Activated CD4-positive, CD25-positive, alpha-beta regulatory T cell (primary cell): ENCODE measurements around the gene PCDH15.
"Not testable (repeated sequence)": the region's sequence is repeated elsewhere in the genome, so short reads cannot be mapped to it uniquely, and the experiment has no call there.

ENCODE experiments used
- DNase-seq, 4 experiments: peaks; one replicate each; lab custom pipeline; 2025; lab: John Stamatoyannopoulos, UW

PCDH15 gene

GRCh38 chr10:53978301-53978700, 822.7 kb downstream of the PCDH15 start:
- DNase-seq = no peak

GRCh38 chr10:53977267-53977666, 823.8 kb downstream of the PCDH15 start:
- DNase-seq = no peak

GRCh38 chr10:53957401-53957800, 843.6 kb downstream of the PCDH15 start:
- DNase-seq = no peak

GRCh38 chr10:53955091-53955490, 845.9 kb downstream of the PCDH15 start:
- DNase-seq = no peak

GRCh38 chr10:53952698-53953630, 848.1 kb downstream of the PCDH15 start:
- no peak for DNase-seq

GRCh38 chr10:53939654-53940053, 861.4 kb downstream of the PCDH15 start:
- DNase-seq = no peak

GRCh38 chr10:53930648-53931047, 870.4 kb downstream of the PCDH15 start:
- no peak for DNase-seq

- not testable (repeated sequence) for DNase-seq
Observed at GRCh38 chr10:53924051-53924700, 876.9 kb downstream of the PCDH15 start.

GRCh38 chr10:53918755-53919154, 882.3 kb downstream of the PCDH15 start:
- no peak for DNase-seq

GRCh38 chr10:53909791-53910190, 891.2 kb downstream of the PCDH15 start:
- no peak for DNase-seq

- no peak for DNase-seq
Observed at GRCh38 chr10:53904506-53905241, 896.4 kb downstream of the PCDH15 start.

GRCh38 chr10:53903756-53904155, 897.3 kb downstream of the PCDH15 start:
- no peak for DNase-seq

- DNase-seq = no peak
Observed at GRCh38 chr10:53899463-53900160, 901.4 kb downstream of the PCDH15 start.

- no peak for DNase-seq
Observed at GRCh38 chr10:53898532-53898931, 902.5 kb downstream of the PCDH15 start.

- no peak for DNase-seq
Observed at GRCh38 chr10:53894145-53894544, 906.9 kb downstream of the PCDH15 start.

- no peak for DNase-seq
Observed at GRCh38 chr10:53893061-53893460, 908.0 kb downstream of the PCDH15 start.

- no peak for DNase-seq
Observed at GRCh38 chr10:53886325-53887300, 914.4 kb downstream of the PCDH15 start.

- no peak for DNase-seq
Observed at GRCh38 chr10:53864846-53865245, 936.2 kb downstream of the PCDH15 start.

GRCh38 chr10:53852450-53853175, 948.4 kb downstream of the PCDH15 start:
- DNase-seq = no peak

GRCh38 chr10:53846809-53847208, 954.2 kb downstream of the PCDH15 start:
- DNase-seq = no peak
